Fibroblast of lung (primary cell): Measurements from ENCODE around the gene XPNPEP3. TPM values are rescaled to one million over a fixed set of nuclear protein-coding genes. Genes with fewer than 3 reads are reported as not detected.

Source experiments
- DNase-seq, 2 donors: peaks; one replicate each; pipeline versions ENCODE4 v3.0.0 to v3.0.0-alpha.2; 2010; ENCODE audit warnings: low read depth in 2 of 2
- H2AFZ ChIP-seq: 2 replicates; pipeline ENCODE4 v1.5.1; 2012; ENCODE audit warnings: low read length, control low read depth, inconsistent platforms
- H3K27ac ChIP-seq: 2 replicates; pipeline ENCODE4 v1.5.1; 2011; ENCODE audit warnings: low read length, control low read depth; ENCODE audit not compliant: insufficient read depth
- H3K27me3 ChIP-seq: 2 replicates; pipeline ENCODE4 v1.5.1; 2011; ENCODE audit warnings: mild to moderate bottlenecking, low read length; ENCODE audit not compliant: control insufficient read depth, insufficient read depth
- H3K36me3 ChIP-seq: 2 replicates; pipeline ENCODE4 v1.5.1; 2011; ENCODE audit warnings: low read length; ENCODE audit not compliant: control insufficient read depth, insufficient read depth
- H3K4me1 ChIP-seq: 2 replicates; pipeline ENCODE4 v1.5.1; 2011; ENCODE audit warnings: low read length; ENCODE audit not compliant: control insufficient read depth, insufficient read depth; ENCODE audit errors: extremely low read depth
- H3K4me2 ChIP-seq: 2 replicates; pipeline ENCODE4 v1.5.1; 2011; ENCODE audit warnings: low read length, control low read depth; ENCODE audit not compliant: insufficient read depth; ENCODE audit errors: extremely low read depth
- H3K4me3 ChIP-seq, 4 experiments: fragments of 200-600 bp in 1 of 4; sonication (generic) in 1 of 4; replicated peaks in 1 of 4; 2 replicates each; pipeline ENCODE4 v1.5.1; 2011 to 2016; ENCODE audit warnings: low read length in 4 of 4, low read depth in 3 of 4, mild to moderate bottlenecking in 3 of 4, control low read depth in 2 of 4, inconsistent platforms in 1 of 4, mixed read lengths in 1 of 4; ENCODE audit not compliant: insufficient read depth in 1 of 4; ENCODE audit errors: control extremely low read depth in 1 of 4
- H3K79me2 ChIP-seq: 2 replicates; pipeline ENCODE4 v1.5.1; 2012; ENCODE audit warnings: mild to moderate bottlenecking, low read length, inconsistent platforms; ENCODE audit not compliant: control insufficient read depth, insufficient read depth
- H3K9ac ChIP-seq: 2 replicates; pipeline ENCODE4 v1.5.1; 2011; ENCODE audit warnings: mild to moderate bottlenecking, low read length, control low read depth; ENCODE audit not compliant: insufficient read depth
- H3K9me3 ChIP-seq: 2 replicates; pipeline ENCODE4 v1.5.1; 2012; ENCODE audit warnings: low read depth, low read length; ENCODE audit not compliant: control insufficient read depth, insufficient read depth
- H4K20me1 ChIP-seq: 2 replicates; pipeline ENCODE4 v1.5.1; 2011; ENCODE audit warnings: low read length; ENCODE audit not compliant: control insufficient read depth, insufficient read depth; ENCODE audit errors: extremely low read depth
- EZH2 ChIP-seq: IDR thresholded peaks from 2 replicates; pipeline ENCODE4 v1.5.1; 2012; ENCODE audit warnings: low read length, control low read depth, mild to moderate bottlenecking; ENCODE audit errors: missing control alignments
- polyA plus RNA-seq, 2 donors: library from polyadenylated mRNA; depleted of rRNA in 1 of 2; stranded (reverse) in 1 of 2; unstranded in 1 of 2; fragments of >200 nt; gene quantifications; 2 replicates each; pipeline ENCODE4 v1.2.1, GENCODE V29; 2011 to 2012; ENCODE audit warnings: missing spikeins in 1 of 2
- total RNA-seq: library from RNA; depleted of rRNA; stranded (reverse); fragments of >200 nt; gene quantifications from 2 replicates; pipeline ENCODE4 v1.2.1, GENCODE V29; 2014
- TF ChIP-seq, protein P1 (sequence below), 2 donors: IDR thresholded peaks in 1 of 2; conservative IDR thresholded peaks in 1 of 2; 1 replicate in 1 of 2; 2 replicates in 1 of 2; pipeline ENCODE4 v1.5.1; 2011 to 2012; ENCODE audit warnings: low read length in 2 of 2, control low read depth in 1 of 2, inconsistent platforms in 1 of 2, low read depth in 1 of 2, mild to moderate bottlenecking in 1 of 2

The XPNPEP3 gene
- total and polyA plus RNA-seq, 2 donors (not counting 1 experiment from before 2014, with no cell fraction given) = 9.1 to 15.2 TPM

DNA sequence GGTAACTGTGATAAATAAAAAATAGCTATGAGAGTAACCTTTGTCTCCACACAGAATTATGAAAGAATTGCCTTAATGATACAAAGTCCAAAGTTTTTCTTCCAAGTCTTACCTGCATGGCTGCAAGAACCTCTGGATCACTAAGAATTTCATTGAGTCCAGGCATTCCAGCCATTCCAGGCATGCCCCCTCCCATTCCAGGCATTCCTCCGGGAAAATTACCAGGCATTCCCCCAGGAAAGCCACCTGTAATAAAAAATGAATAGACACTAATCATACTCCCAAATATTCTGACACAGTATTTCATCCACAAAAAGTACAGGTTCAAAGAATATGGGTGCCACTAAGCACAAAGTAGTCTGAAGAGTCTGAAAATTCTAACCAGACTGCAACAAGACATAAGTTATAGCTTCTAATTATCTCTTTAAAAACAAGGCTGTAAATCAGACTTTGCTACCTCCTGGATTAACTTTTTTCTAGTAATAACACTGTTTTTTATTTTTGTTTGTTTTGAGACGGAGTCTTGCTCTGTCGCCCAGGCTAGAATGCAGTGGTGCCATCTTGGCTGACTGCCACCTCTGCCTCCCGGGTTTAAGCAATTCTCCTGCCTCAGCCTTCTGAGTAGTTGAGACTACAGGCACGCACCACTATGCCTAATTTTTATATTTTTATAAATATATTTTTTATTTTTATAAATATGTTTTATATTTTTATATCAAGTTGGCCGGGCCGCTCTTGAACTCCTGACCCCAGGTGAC, 29.8 kb upstream of the XPNPEP3 start:
- no peaks in the 10 kb centered on the region for H3K27me3 ChIP-seq
- no peaks in the 10 kb centered on the region for H3K4me1 ChIP-seq
- no peak overlapping the region for H3K9ac ChIP-seq
- H2AFZ ChIP-seq = no peak overlapping the region
- no peak overlapping the region for H3K4me3 ChIP-seq
- H3K4me2 ChIP-seq = no peak overlapping the region
- H3K36me3 ChIP-seq = peaks cover 2% of the 10 kb centered on the region
- TF ChIP-seq EZH2 = no peak
- TF ChIP-seq, protein P1, sequence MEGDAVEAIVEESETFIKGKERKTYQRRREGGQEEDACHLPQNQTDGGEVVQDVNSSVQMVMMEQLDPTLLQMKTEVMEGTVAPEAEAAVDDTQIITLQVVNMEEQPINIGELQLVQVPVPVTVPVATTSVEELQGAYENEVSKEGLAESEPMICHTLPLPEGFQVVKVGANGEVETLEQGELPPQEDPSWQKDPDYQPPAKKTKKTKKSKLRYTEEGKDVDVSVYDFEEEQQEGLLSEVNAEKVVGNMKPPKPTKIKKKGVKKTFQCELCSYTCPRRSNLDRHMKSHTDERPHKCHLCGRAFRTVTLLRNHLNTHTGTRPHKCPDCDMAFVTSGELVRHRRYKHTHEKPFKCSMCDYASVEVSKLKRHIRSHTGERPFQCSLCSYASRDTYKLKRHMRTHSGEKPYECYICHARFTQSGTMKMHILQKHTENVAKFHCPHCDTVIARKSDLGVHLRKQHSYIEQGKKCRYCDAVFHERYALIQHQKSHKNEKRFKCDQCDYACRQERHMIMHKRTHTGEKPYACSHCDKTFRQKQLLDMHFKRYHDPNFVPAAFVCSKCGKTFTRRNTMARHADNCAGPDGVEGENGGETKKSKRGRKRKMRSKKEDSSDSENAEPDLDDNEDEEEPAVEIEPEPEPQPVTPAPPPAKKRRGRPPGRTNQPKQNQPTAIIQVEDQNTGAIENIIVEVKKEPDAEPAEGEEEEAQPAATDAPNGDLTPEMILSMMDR (conservative IDR thresholded peaks at IDR 0.05 in 1 of 2, IDR thresholded peaks at IDR 0.05 in 1 of 2; ENCODE audit: low read depth in 1 of 2, low read length in 2 of 2) = no peak
- H3K79me2 ChIP-seq = no peaks in the 10 kb centered on the region
- H4K20me1 ChIP-seq = no peaks in the 10 kb centered on the region
- no peaks in the 10 kb centered on the region for H3K9me3 ChIP-seq
- no peak for DNase-seq
- H3K27ac ChIP-seq = no peak overlapping the region

DNA sequence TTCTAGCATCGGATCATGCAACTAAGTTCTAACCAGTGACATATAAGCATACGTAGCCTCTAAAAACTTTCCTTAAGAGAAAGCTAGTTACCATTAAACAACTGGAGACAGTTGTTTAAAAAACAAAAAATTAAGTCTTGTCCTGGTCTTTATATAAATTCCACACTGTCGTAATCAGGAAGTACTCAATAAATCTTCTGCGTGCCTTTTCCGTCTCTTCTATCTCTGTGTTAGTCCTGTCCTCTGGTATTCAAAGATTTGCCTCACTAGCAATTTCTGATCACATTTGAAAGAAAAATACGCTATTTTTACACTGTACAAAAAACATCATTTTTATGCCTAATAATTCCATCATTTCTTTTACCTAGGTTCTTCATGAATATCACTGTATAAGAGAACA, 27.8 kb upstream of the XPNPEP3 start:
- Histone ChIP-seq H4K20me1 (no peaks in the 10 kb centered on the region), H3K9ac (no peak overlapping the region), H3K4me1 (no peaks in the 10 kb centered on the region), H3K9me3 (no peaks in the 10 kb centered on the region), H2AFZ (no peak overlapping the region), H3K4me3 (no peak overlapping the region), H3K36me3 (peaks cover 2% of the 10 kb centered on the region), H3K4me2 (no peak overlapping the region), H3K27me3 (no peaks in the 10 kb centered on the region), H3K27ac (no peak overlapping the region), H3K79me2 (no peaks in the 10 kb centered on the region)
- no peak for DNase-seq
- TF ChIP-seq, protein P1 (conservative IDR thresholded peaks at IDR 0.05 in 1 of 2, IDR thresholded peaks at IDR 0.05 in 1 of 2; ENCODE audit: low read depth in 1 of 2, low read length in 2 of 2) = no peak
- no peak for TF ChIP-seq EZH2

DNA sequence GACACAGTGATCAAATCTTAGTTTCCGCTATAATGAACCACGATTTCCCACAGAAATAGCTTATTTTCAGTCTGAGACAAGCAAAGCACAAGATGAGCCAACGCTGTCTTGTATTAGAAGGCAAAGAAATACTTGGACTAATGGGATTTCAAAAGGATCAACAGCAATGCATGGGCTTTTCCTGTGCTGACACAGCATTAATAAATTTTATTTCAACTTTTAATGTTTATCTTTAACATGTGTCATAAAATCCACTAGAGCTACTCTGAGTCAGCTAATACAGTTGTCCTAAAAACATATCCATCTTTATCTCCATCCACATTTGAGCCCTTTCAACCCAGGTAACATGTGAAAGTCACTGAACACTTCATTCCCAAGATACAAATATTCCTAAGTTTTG, 22.3 kb upstream of the XPNPEP3 start:
- Histone ChIP-seq H3K79me2 (peaks cover 6% of the 10 kb centered on the region), H4K20me1 (no peaks in the 10 kb centered on the region), H3K27me3 (no peaks in the 10 kb centered on the region), H3K27ac (no peak overlapping the region), H3K4me3 (no peak overlapping the region), H3K36me3 (peaks cover 5% of the 10 kb centered on the region), H3K9ac (no peak overlapping the region), H3K4me2 (no peak overlapping the region), H3K9me3 (no peaks in the 10 kb centered on the region), H3K4me1 (no peaks in the 10 kb centered on the region), H2AFZ (no peak overlapping the region)
- DNase-seq = no peak
- TF ChIP-seq, protein P1 (conservative IDR thresholded peaks at IDR 0.05 in 1 of 2, IDR thresholded peaks at IDR 0.05 in 1 of 2; ENCODE audit: low read depth in 1 of 2, low read length in 2 of 2) = no peak
- no peak for TF ChIP-seq EZH2
